SK-N-SH treated with all-trans-retinoic acid at 6 μM for 48 hours (cell line): ENCODE data around the gene HAND2.

ENCODE experiments used
- ATAC-seq: fragments of 200-7000 bp; cut with Tn5 transposase; 3 replicates; pipeline ENCODE4 v1.9.1; 2020; ENCODE audit warnings: mild to moderate bottlenecking, moderate library complexity
- ARNTL ChIP-seq: fragments of 450-650 bp; formaldehyde crosslinking; IDR thresholded peaks from 2 replicates; pipeline ENCODE4 v1.5.0; 2020; ENCODE audit warnings: low read depth, mild to moderate bottlenecking, moderate library complexity, borderline replicate concordance
- BACH2 ChIP-seq: fragments of 250-450 bp; sonication (Bioruptor Pico); IDR thresholded peaks from 2 replicates; pipeline ENCODE4 v1.9.0; 2021; ENCODE audit warnings: mild to moderate bottlenecking, borderline replicate concordance
- CREB5 ChIP-seq: fragments of 250-450 bp; sonication (Bioruptor Pico); IDR thresholded peaks from 2 replicates; pipeline ENCODE4 v1.5.1; 2020; ENCODE audit warnings: low read depth, mild to moderate bottlenecking, moderate library complexity
- CSDC2 ChIP-seq: fragments of 250-450 bp; sonication (Bioruptor Pico); IDR thresholded peaks from 2 replicates; pipeline ENCODE4 v1.5.0; 2020; ENCODE audit warnings: mild to moderate bottlenecking, moderate library complexity
- CSRNP3 ChIP-seq: fragments of 250-450 bp; sonication (Bioruptor Pico); IDR thresholded peaks from 2 replicates; pipeline ENCODE4 v1.5.1; 2021; ENCODE audit warnings: mild to moderate bottlenecking, moderate library complexity
- ESRRG ChIP-seq: fragments of 250-450 bp; sonication (Bioruptor Pico); IDR thresholded peaks from 2 replicates; pipeline ENCODE4 v1.6.1; 2021; ENCODE audit warnings: mild to moderate bottlenecking
- ISL1 ChIP-seq: fragments of 250-450 bp; sonication (Bioruptor Pico); IDR thresholded peaks from 2 replicates; pipeline ENCODE4 v2.1.2; 2022; ENCODE audit warnings: mild to moderate bottlenecking, moderate library complexity
- OSR1 ChIP-seq: fragments of 250-450 bp; sonication (Bioruptor Pico); IDR thresholded peaks from 2 replicates; pipeline ENCODE4 v1.8.0; 2022; ENCODE audit warnings: moderate library complexity, mild to moderate bottlenecking, inconsistent platforms
- PATZ1 ChIP-seq: fragments of 250-450 bp; sonication (Bioruptor Pico); IDR thresholded peaks from 2 replicates; pipeline ENCODE4 v1.8.0; 2020; ENCODE audit warnings: mild to moderate bottlenecking, moderate library complexity, borderline replicate concordance
- POU6F1 ChIP-seq: fragments of 250-450 bp; sonication (Bioruptor Pico); IDR thresholded peaks from 2 replicates; pipeline ENCODE4 v1.8.0; 2021; ENCODE audit warnings: low read depth, mild to moderate bottlenecking, moderate library complexity, borderline replicate concordance
- PPARA ChIP-seq: fragments of 250-450 bp; sonication (Bioruptor Pico); IDR thresholded peaks from 2 replicates; pipeline ENCODE4 v1.5.0; 2020; ENCODE audit warnings: mild to moderate bottlenecking, borderline replicate concordance
- RARB ChIP-seq: fragments of 250-450 bp; sonication (Bioruptor Pico); IDR thresholded peaks from 2 replicates; pipeline ENCODE4 v1.8.0; 2021; ENCODE audit warnings: mild to moderate bottlenecking, moderate library complexity
- TCF4 ChIP-seq: fragments of 250-450 bp; sonication (Bioruptor Pico); IDR thresholded peaks from 2 replicates; pipeline ENCODE4 v1.8.0; 2021; ENCODE audit warnings: mild to moderate bottlenecking, moderate library complexity, borderline replicate concordance
- TOX ChIP-seq: fragments of 250-450 bp; sonication (Bioruptor Pico); IDR thresholded peaks from 2 replicates; pipeline ENCODE4 v1.8.0; 2021; ENCODE audit warnings: mild to moderate bottlenecking, moderate library complexity, borderline replicate concordance
- ZC3H10 ChIP-seq: fragments of 250-450 bp; sonication (Bioruptor Pico); IDR thresholded peaks from 2 replicates; pipeline ENCODE4 v1.5.1; 2021; ENCODE audit warnings: mild to moderate bottlenecking, moderate library complexity
- ZFP3 ChIP-seq: fragments of 250-450 bp; sonication (Bioruptor Pico); IDR thresholded peaks from 2 replicates; pipeline ENCODE4 v1.5.0; 2020; ENCODE audit warnings: mild to moderate bottlenecking, moderate library complexity
- ZFP30 ChIP-seq: fragments of 450-650 bp; formaldehyde crosslinking; IDR thresholded peaks from 2 replicates; pipeline ENCODE4 v1.5.0; 2022; ENCODE audit warnings: mild to moderate bottlenecking, moderate library complexity
- ZNF565 ChIP-seq: fragments of 450-650 bp; formaldehyde crosslinking; conservative IDR thresholded peaks from 2 replicates; pipeline ENCODE4 v1.5.0; 2020; ENCODE audit warnings: low read depth, mild to moderate bottlenecking, moderate library complexity
- ZNF70 ChIP-seq: fragments of 450-650 bp; formaldehyde crosslinking; IDR thresholded peaks from 2 replicates; pipeline ENCODE4 v1.5.0; 2020; ENCODE audit warnings: mild to moderate bottlenecking, moderate library complexity
- ZNF8 ChIP-seq: fragments of 450-650 bp; formaldehyde crosslinking; IDR thresholded peaks from 2 replicates; pipeline ENCODE4 v1.5.0; 2020; ENCODE audit warnings: mild to moderate bottlenecking, moderate library complexity

HAND2 gene

GRCh38 chr4:173501592-173502150, 28.4 kb downstream of the HAND2 start (continued):
- TF ChIP-seq PATZ1 (CRISPR knock-in tag), result no peak

GRCh38 chr4:173500841-173501591, 29.0 kb downstream of the HAND2 start:
- no peak for ATAC-seq
- no peak for TF ChIP-seq ZFP3 (CRISPR knock-in tag)
- no peak for TF ChIP-seq CSRNP3 (CRISPR knock-in tag)
- TF ChIP-seq ZFP30, result no peak
- TF ChIP-seq POU6F1 (CRISPR knock-in tag), result no peak
- no peak for TF ChIP-seq CSDC2 (CRISPR knock-in tag)
- no peak for TF ChIP-seq ISL1 (CRISPR knock-in tag)
- no peak for TF ChIP-seq TOX (CRISPR knock-in tag)
- no peak for TF ChIP-seq ARNTL (CRISPR knock-in tag)
- TF ChIP-seq OSR1 (CRISPR knock-in tag), result no peak
- no peak for TF ChIP-seq ZNF565 (CRISPR knock-in tag)
- no peak for TF ChIP-seq BACH2
- TF ChIP-seq RARB (CRISPR knock-in tag), result no peak
- TF ChIP-seq PATZ1 (CRISPR knock-in tag), result no peak
- TF ChIP-seq ZNF70 (CRISPR knock-in tag), result no peak
- TF ChIP-seq PPARA (CRISPR knock-in tag), result no peak
- TF ChIP-seq ZNF8 (CRISPR knock-in tag), result no peak

- ATAC-seq, result no peak
- TF ChIP-seq ZC3H10 (CRISPR knock-in tag) (no peak), RARB (CRISPR knock-in tag) (no peak), TCF4 (CRISPR knock-in tag) (no peak), ESRRG (CRISPR knock-in tag) (no peak), POU6F1 (CRISPR knock-in tag) (no peak), CSDC2 (CRISPR knock-in tag) (no peak), CREB5 (CRISPR knock-in tag) (no peak), PPARA (CRISPR knock-in tag) (no peak), ZFP3 (CRISPR knock-in tag) (no peak), CSRNP3 (CRISPR knock-in tag) (no peak)
These were observed 30.1 kb downstream of the HAND2 start for GRCh38 chr4:173499658-173500535.
